Measurements from ENCODE around the gene RCBTB1. TPM values are rescaled to one million over a fixed set of nuclear protein-coding genes. Genes with fewer than 3 reads are reported as not detected.

The RCBTB1 gene
- total RNA-seq, 1 experiment from 2014 or later: 41.1 TPM

DNA sequence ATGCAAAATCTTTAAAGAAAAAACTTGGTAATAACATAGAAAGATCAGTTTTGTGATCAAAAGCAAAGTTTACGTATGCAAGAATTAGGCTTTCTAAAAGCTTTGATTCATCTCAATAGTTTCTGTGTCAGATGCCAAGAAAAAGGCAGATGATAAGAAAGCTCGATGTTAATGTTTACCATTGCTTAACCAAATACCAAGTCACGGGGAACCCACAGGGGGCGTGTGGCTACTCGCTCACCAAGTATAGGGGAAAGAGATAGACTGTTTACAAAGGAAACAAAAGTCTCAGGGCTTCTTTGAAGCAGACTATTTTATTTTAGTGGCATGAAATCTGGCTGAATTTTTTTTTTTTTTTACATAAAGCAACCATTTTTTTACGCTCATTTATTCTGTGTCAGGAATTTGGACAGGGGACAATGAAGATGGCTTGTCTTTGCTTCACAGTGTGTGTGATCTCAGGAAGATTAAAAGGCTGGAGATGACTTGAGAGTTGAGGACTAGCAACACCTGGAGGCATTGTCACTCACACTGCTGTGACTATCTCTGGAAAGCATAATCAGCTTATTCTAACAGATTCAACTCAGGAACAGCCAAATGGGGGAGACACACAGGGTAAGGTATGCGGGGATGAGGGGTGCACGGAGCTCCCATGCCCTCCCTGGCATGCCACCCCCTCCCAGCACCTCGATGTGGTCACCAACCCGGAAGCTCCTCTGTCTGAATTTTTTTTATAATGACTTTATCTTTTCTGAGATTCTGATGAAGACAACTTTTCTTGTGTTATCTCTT lies 24.9 kb downstream of the RCBTB1 start:
- H3K9ac ChIP-seq (ENCODE audit: low read length): no peak overlapping the region
- no peaks in the 10 kb centered on the region for H3K9me3 ChIP-seq (ENCODE audit: low read length)
- DNase-seq: no peak
- no peaks in the 10 kb centered on the region for H3K4me1 ChIP-seq (ENCODE audit: low read length)
- peaks cover 34% of the 10 kb centered on the region for H3K36me3 ChIP-seq (ENCODE audit: insufficient read depth, low read length)
- H2AFZ ChIP-seq (ENCODE audit: low read length): no peak overlapping the region
- no peak overlapping the region for H3K4me3 ChIP-seq (ENCODE audit: low read length)
- no peaks in the 10 kb centered on the region for H3K9me2 ChIP-seq (replicated peaks; ENCODE audit: insufficient read depth, low read length)
- no peaks in the 10 kb centered on the region for H4K20me1 ChIP-seq (ENCODE audit: insufficient read depth, low read depth, low read length)
- H3K27ac ChIP-seq (ENCODE audit: low read length): no peak overlapping the region
- no peak overlapping the region for H3K4me2 ChIP-seq (ENCODE audit: low read depth, low read length, poor library complexity, severe bottlenecking)
- H3K79me2 ChIP-seq (ENCODE audit: low read length): no peaks in the 10 kb centered on the region
- H3K27me3 ChIP-seq (ENCODE audit: low read length): no peaks in the 10 kb centered on the region

DNA sequence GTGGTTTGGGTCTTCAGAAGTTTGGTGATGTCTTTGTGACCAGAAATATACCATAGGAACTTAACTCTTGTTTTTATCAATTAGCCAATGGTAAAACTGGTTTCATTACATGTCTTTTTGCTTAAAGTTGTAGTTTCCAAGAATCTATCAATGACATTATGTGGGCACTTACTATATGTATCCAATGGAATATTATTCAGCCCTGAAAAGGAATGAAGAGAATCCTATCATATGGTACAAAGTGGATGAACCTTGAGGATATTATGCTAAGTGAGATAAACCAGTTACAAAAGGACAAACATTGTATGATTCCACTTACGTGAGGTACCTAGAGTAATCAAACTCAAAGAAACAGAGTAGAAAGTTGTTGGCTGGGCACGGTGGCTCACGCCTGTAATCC lies 26.4 kb downstream of the RCBTB1 start:
- Histone ChIP-seq H3K27me3 (ENCODE audit: low read length) (no peaks in the 10 kb centered on the region), H3K36me3 (ENCODE audit: insufficient read depth, low read length) (peaks cover 45% of the 10 kb centered on the region), H3K9me3 (ENCODE audit: low read length) (no peaks in the 10 kb centered on the region), H3K9me2 (replicated peaks; ENCODE audit: insufficient read depth, low read length) (no peaks in the 10 kb centered on the region), H3K4me3 (ENCODE audit: low read length) (no peak overlapping the region), H3K27ac (ENCODE audit: low read length) (no peak overlapping the region), H3K4me1 (ENCODE audit: low read length) (no peaks in the 10 kb centered on the region), H3K4me2 (ENCODE audit: low read depth, low read length, poor library complexity, severe bottlenecking) (no peak overlapping the region), H3K9ac (ENCODE audit: low read length) (no peak overlapping the region), H4K20me1 (ENCODE audit: insufficient read depth, low read depth, low read length) (no peaks in the 10 kb centered on the region), H2AFZ (ENCODE audit: low read length) (no peak overlapping the region), H3K79me2 (ENCODE audit: low read length) (no peaks in the 10 kb centered on the region)
- no peak for DNase-seq

DNA sequence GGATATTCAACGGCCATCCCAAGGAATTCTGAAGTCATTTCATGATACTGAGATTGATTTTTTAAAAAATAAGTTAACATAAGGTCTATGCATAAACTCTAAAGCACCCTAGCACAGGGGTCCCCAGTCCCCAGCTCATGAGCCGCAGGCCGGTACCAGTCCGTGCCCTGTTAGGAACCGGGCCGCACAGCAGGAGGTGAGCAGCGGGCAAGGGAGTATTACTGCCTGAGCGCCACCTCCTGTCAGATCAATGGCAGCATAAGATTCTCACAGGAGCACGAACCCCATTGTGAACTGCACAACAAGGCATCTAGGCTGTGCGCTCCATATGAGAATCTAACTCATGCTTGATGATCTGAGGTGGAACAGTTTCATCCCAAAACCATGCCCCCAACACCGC lies 31.0 kb downstream of the RCBTB1 start:
- Histone ChIP-seq H3K79me2 (ENCODE audit: low read length) (no peaks in the 10 kb centered on the region), H3K9me3 (ENCODE audit: low read length) (no peaks in the 10 kb centered on the region), H3K9me2 (replicated peaks; ENCODE audit: insufficient read depth, low read length) (no peaks in the 10 kb centered on the region), H3K36me3 (ENCODE audit: insufficient read depth, low read length) (peaks cover 41% of the 10 kb centered on the region), H3K27me3 (ENCODE audit: low read length) (no peaks in the 10 kb centered on the region), H2AFZ (ENCODE audit: low read length) (no peak overlapping the region), H3K4me2 (ENCODE audit: low read depth, low read length, poor library complexity, severe bottlenecking) (no peak overlapping the region), H3K27ac (ENCODE audit: low read length) (no peak overlapping the region), H3K4me3 (ENCODE audit: low read length) (no peak overlapping the region), H3K9ac (ENCODE audit: low read length) (no peak overlapping the region), H4K20me1 (ENCODE audit: insufficient read depth, low read depth, low read length) (no peaks in the 10 kb centered on the region), H3K4me1 (ENCODE audit: low read length) (no peaks in the 10 kb centered on the region)
- DNase-seq: no peak

DNA sequence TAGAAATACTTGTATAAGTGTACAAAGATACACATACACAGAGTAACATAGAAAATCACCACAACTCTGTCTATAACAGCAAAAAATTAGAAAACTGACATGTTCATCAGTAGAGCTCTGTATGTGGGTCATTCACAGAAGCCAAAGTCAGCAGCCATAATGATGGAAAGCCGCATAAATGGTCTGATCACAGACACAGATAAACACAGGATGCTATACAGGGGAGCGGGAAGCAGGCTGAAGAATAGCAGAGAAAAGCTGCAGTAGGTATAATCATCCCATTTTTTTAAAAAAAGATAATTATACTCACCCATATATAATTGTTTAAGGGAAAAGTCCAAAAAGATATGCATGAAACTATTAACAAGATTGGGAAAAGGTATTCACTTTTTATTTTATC lies 31.5 kb downstream of the RCBTB1 start:
- no peaks in the 10 kb centered on the region for H3K79me2 ChIP-seq (ENCODE audit: low read length)
- no peak overlapping the region for H2AFZ ChIP-seq (ENCODE audit: low read length)
- H3K27me3 ChIP-seq (ENCODE audit: low read length): no peaks in the 10 kb centered on the region
- no peaks in the 10 kb centered on the region for H3K9me3 ChIP-seq (ENCODE audit: low read length)
- no peak overlapping the region for H3K27ac ChIP-seq (ENCODE audit: low read length)
- no peaks in the 10 kb centered on the region for H3K4me1 ChIP-seq (ENCODE audit: low read length)
- H4K20me1 ChIP-seq (ENCODE audit: insufficient read depth, low read depth, low read length): no peaks in the 10 kb centered on the region
- no peaks in the 10 kb centered on the region for H3K9me2 ChIP-seq (replicated peaks; ENCODE audit: insufficient read depth, low read length)
- no peak for DNase-seq
- no peak overlapping the region for H3K4me2 ChIP-seq (ENCODE audit: low read depth, low read length, poor library complexity, severe bottlenecking)
- H3K9ac ChIP-seq (ENCODE audit: low read length): no peak overlapping the region
- H3K4me3 ChIP-seq (ENCODE audit: low read length): no peak overlapping the region
- H3K36me3 ChIP-seq (ENCODE audit: insufficient read depth, low read length): peaks cover 38% of the 10 kb centered on the region

DNA sequence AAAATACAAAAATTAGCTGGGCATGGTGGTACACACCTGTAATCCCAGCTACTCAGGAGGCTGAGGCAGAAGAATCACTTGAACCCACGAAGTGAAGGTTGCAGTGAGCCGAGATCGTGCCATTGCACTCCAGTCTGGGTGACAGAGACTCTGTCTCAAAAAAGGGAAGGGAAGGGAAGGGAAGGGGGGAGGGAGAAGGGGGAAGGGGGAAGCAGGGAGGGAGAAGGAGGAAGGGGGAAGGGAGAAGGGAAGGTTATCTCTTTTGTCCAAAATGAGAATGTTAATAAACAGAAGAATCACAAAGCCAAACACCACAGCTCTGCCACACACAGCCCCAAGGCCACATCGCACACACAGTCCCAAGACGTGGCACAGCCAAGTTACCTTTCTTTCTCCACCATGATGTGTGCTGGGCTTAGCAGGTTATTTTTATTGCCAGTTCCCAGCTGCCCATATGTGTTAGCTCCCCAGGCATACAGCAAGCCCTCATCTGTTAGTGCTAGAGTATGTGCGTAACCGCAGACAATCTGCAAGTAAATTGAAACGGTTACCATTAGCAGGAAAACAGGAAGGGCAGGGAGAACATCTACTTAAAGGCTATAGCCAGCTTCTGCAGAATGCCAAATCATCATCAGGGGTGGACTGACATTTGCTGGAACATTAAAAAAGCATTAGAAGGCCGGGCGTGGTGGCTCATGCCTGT lies 34.3 kb downstream of the RCBTB1 start:
- Histone ChIP-seq H3K4me1 (ENCODE audit: low read length) (no peaks in the 10 kb centered on the region), H3K9me3 (ENCODE audit: low read length) (no peaks in the 10 kb centered on the region), H3K36me3 (ENCODE audit: insufficient read depth, low read length) (peaks cover 36% of the 10 kb centered on the region), H3K9ac (ENCODE audit: low read length) (no peak overlapping the region), H3K27me3 (ENCODE audit: low read length) (no peaks in the 10 kb centered on the region), H4K20me1 (ENCODE audit: insufficient read depth, low read depth, low read length) (no peaks in the 10 kb centered on the region), H3K9me2 (replicated peaks; ENCODE audit: insufficient read depth, low read length) (no peaks in the 10 kb centered on the region), H3K79me2 (ENCODE audit: low read length) (no peaks in the 10 kb centered on the region), H2AFZ (ENCODE audit: low read length) (no peak overlapping the region), H3K27ac (ENCODE audit: low read length) (no peak overlapping the region), H3K4me2 (ENCODE audit: low read depth, low read length, poor library complexity, severe bottlenecking) (no peak overlapping the region), H3K4me3 (ENCODE audit: low read length) (no peak overlapping the region)
- no peak for DNase-seq

DNA sequence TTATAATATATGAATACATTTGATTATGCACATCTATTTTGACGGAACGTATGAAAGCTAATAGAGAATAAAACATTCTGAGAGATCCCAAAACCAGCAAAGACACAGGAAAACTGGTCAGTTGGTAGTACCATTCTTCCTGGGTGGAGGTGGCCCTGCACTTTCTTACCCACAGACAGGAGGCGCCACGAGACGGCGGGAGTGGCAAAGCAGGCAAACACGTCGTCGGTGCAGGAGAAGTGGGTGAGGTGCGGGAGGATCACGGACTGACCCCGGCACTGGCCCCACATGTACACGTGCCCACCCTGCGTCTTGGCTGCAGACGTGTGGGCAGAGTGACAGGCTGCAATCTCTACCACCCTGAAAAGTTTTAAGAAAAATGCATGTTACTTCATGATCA lies 36.1 kb downstream of the RCBTB1 start:
- Histone ChIP-seq H3K4me2 (ENCODE audit: low read depth, low read length, poor library complexity, severe bottlenecking) (no peak overlapping the region), H4K20me1 (ENCODE audit: insufficient read depth, low read depth, low read length) (no peaks in the 10 kb centered on the region), H3K4me1 (ENCODE audit: low read length) (no peaks in the 10 kb centered on the region), H3K36me3 (ENCODE audit: insufficient read depth, low read length) (peaks cover 31% of the 10 kb centered on the region), H3K27me3 (ENCODE audit: low read length) (no peaks in the 10 kb centered on the region), H3K9me3 (ENCODE audit: low read length) (no peaks in the 10 kb centered on the region), H2AFZ (ENCODE audit: low read length) (no peak overlapping the region), H3K27ac (ENCODE audit: low read length) (no peak overlapping the region), H3K9ac (ENCODE audit: low read length) (no peak overlapping the region), H3K4me3 (ENCODE audit: low read length) (no peak overlapping the region), H3K79me2 (ENCODE audit: low read length) (no peaks in the 10 kb centered on the region), H3K9me2 (replicated peaks; ENCODE audit: insufficient read depth, low read length) (no peaks in the 10 kb centered on the region)
- DNase-seq: no peak

DNA sequence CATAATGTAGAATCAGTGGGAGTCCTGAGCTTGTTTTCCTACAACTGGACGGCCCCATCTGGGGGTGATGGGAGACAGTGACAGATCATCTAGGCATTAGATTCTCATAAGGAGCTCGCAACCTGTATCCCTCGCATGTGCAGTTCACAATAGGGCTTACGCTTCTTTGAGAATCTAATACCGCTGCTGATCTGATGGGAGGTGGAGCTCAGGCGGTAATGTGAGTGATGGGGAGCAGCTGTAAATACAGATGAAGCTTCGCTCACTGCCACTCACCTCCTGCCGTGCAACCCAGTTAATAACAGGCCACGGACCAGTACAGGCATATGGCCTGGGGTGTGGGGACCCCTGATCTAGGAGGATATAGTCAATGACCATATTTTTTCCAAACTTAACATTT lies 38.8 kb downstream of the RCBTB1 start:
- Histone ChIP-seq H4K20me1 (ENCODE audit: insufficient read depth, low read depth, low read length) (no peaks in the 10 kb centered on the region), H2AFZ (ENCODE audit: low read length) (no peak overlapping the region), H3K9ac (ENCODE audit: low read length) (no peak overlapping the region), H3K79me2 (ENCODE audit: low read length) (no peaks in the 10 kb centered on the region), H3K9me2 (replicated peaks; ENCODE audit: insufficient read depth, low read length) (no peaks in the 10 kb centered on the region), H3K36me3 (ENCODE audit: insufficient read depth, low read length) (peaks cover 40% of the 10 kb centered on the region), H3K4me1 (ENCODE audit: low read length) (no peaks in the 10 kb centered on the region), H3K27ac (ENCODE audit: low read length) (no peak overlapping the region), H3K4me3 (ENCODE audit: low read length) (no peak overlapping the region), H3K4me2 (ENCODE audit: low read depth, low read length, poor library complexity, severe bottlenecking) (no peak overlapping the region), H3K27me3 (ENCODE audit: low read length) (no peaks in the 10 kb centered on the region), H3K9me3 (ENCODE audit: low read length) (no peaks in the 10 kb centered on the region)
- no peak for DNase-seq

DNA sequence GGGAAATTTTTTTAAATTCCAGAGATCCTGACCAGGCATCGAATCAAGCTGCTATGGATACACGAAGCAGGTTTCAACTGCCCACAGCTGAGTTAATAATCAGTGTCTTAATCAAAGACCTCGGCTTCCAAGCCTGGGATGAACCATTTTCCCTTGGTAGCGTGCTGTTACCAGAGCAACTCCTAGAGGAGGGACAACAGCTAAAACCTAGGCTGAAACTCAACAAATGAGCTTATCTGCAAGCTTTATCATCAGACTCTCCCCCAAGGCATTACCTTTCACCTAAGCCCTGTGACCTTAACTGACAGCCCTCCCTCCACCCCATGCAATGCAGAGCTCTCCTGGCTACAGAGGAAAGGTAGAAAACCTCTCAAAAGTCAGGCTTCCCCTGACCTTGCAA lies 39.7 kb downstream of the RCBTB1 start:
- Histone ChIP-seq H3K36me3 (ENCODE audit: insufficient read depth, low read length) (peaks cover 44% of the 10 kb centered on the region), H3K9ac (ENCODE audit: low read length) (no peak overlapping the region), H3K4me1 (ENCODE audit: low read length) (peaks cover 3% of the 10 kb centered on the region), H4K20me1 (ENCODE audit: insufficient read depth, low read depth, low read length) (no peaks in the 10 kb centered on the region), H3K27ac (ENCODE audit: low read length) (no peak overlapping the region), H3K4me3 (ENCODE audit: low read length) (no peak overlapping the region), H3K9me3 (ENCODE audit: low read length) (no peaks in the 10 kb centered on the region), H3K79me2 (ENCODE audit: low read length) (no peaks in the 10 kb centered on the region), H2AFZ (ENCODE audit: low read length) (no peak overlapping the region), H3K27me3 (ENCODE audit: low read length) (no peaks in the 10 kb centered on the region), H3K9me2 (replicated peaks; ENCODE audit: insufficient read depth, low read length) (no peaks in the 10 kb centered on the region), H3K4me2 (ENCODE audit: low read depth, low read length, poor library complexity, severe bottlenecking) (no peak overlapping the region)
- no peak for DNase-seq

Measured in Karpas-422 (cell line).